HG03045 (cell line): ENCODE results near the gene RBMS3.

Source experiments
- ATAC-seq: cut with Tn5 transposase; IDR thresholded peaks from one replicate; pipeline ENCODE4 v1.9.1; 2021; ENCODE audit warnings: mild to moderate bottlenecking, moderate library complexity; ENCODE audit not compliant: unreplicated experiment

RBMS3 gene

DNA sequence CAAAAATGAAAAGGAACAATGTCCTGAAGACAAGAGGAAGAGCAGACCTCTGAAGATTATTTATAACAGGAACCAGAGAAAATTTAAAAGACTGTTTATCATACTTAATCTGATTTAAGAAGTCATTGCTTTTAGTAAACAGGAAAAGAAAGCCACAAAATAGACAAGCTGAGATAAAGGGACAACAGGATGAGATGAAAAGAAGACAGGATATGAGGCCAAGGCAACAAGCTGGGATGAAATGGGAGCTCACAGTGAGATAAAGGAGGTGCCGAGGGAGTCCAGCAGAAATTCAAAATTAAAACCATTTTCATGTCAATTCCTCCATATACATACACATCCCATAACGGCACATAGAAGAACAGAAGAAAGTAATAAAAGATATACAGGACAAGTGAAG, 277.0 kb downstream of the RBMS3 start:
- ATAC-seq, result no peak

DNA sequence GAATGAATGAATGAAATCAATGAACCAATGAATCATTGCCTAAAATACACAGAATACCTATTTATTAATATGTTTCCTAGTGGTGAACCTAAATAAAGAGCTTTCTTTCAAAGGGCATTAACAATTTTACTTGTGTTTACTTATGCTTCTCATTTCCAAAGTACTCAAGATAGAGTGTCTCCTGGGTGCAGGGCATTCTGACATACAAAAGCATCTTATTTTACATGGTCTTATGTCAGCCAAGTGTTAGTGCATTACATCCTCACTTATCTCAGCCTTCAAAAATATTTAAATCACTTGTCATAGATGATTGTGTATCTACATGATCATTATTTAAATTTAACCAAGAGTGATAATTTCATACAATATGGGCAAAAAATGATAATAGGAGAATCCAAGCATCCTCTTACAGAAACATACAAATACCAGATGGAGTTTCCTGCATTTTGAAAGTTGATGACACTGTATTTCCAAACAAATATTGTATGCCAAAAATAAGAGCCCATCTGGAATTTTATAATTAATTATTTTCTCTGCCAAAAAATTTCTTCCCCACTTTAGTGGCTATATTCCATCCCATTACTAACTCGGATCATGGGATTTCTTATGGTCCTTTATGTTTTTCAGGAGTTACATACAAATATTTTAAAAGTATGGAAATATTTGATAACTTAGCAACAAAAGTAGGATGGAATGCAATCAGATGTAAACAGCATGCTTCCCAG, 279.0 kb downstream of the RBMS3 start:
- no peak for ATAC-seq

GRCh38 chr3:29561651-29562149, 280.8 kb downstream of the RBMS3 start:
- no peak for ATAC-seq

GRCh38 chr3:29565236-29565635, 284.4 kb downstream of the RBMS3 start:
- no peak for ATAC-seq

- ATAC-seq, result no peak
These were observed 286.6 kb downstream of the RBMS3 start for GRCh38 chr3:29567501-29567900.

DNA sequence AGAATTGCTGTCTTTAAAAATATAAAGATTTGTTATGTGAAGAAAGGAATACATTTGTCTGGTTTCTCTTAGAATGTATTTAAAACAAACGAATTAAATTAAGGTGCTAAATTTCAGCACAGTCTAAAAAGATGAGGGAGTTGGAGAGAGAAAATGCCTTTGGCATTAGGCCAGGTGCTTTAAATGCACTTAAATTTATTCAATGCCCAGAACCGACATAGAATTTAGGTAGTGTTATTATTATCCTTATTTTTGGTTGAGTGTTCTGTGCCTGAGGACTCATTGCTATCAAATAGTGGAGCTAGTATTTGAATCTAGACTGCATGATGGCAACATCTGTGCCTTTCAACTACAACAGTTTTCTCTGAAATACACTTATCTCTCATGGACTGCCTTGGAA, 287.5 kb downstream of the RBMS3 start:
- no peak for ATAC-seq

GRCh38 chr3:29576181-29576580, 295.3 kb downstream of the RBMS3 start:
- ATAC-seq, result no peak

DNA sequence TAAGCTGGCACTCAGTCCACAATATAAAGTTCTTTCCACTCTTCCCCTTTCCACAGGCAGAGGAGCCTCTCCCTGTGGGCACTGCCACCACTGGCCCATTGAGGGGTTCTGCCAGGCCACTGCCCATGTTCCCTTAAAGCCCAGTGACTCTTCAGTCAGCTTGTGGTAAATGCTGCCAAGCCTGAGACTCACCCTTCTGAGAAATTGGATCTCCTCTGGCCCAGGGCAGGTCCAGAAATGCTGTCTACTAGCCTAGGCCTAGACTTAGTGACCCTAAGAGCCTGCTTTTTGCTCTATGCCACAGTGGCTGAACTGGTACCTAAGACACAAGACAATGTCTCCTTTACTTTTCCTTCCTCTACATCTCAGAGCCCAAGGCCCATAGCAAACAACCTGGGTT, 295.8 kb downstream of the RBMS3 start:
- no peak for ATAC-seq

DNA sequence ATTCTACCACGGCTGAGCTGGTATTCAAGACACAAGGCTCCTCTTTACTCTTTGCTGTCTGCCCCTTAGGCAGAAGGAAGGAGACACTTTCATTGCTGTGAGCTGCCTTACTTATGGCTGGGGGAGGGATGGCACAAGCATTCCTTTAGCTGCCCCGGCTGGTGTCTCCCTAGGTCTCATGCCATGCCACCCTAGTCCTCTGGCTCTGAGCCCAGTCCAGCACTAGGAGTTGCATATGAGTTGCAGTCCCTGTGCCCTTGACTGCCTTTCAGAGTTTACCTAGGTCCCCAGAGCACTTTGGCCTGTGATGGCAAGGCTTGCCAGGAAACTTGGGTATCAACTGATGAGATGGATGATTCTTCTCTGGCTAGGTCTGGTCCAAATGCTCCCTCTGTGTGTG, 296.4 kb downstream of the RBMS3 start:
- ATAC-seq, result no peak

GRCh38 chr3:29581311-29581710, 300.4 kb downstream of the RBMS3 start:
- ATAC-seq, result no peak

- ATAC-seq, result no peak
These were observed 301.4 kb downstream of the RBMS3 start for GRCh38 chr3:29582273-29582672.

DNA sequence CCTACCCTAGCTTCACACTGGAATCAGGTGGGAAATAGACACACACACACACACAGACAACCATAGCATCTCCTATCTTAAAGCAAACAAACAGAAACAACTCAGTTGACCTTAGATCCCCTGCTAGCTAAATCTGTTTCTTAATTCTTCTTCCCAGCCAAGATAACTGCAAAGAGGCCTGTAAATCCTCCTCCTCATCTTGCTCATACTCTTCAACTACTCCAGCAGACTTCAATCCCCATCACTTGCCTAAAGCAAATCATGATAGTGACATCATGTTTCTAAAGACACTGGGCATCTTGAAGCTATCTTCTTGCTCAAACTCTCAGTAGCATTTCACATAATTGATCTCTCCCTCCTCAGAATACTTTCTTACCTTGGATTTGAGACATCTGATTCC, 303.0 kb downstream of the RBMS3 start:
- no peak for ATAC-seq

- no peak for ATAC-seq
These were observed 304.5 kb downstream of the RBMS3 start for GRCh38 chr3:29585368-29585767.

DNA sequence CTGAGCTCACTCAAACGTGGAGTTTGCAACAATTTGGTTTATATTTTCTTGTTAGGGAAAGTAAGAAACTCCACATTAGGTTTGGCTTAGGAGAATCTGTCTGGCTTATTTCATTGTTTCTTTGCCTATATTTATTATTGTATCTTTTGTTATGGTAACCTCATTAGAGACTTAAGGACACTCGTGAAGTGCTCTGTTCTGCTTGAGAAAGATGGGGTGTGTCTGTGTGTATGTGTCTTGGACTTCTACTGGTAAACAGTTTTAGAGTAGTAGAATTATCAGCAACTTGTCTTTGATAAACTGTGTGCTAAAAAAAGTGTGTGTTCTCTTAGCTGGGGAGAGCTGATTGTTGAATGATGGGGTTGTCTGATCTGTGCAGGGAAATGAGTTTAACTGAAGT, 306.5 kb downstream of the RBMS3 start:
- ATAC-seq, result no peak

- ATAC-seq, result no peak
These were observed 309.1 kb downstream of the RBMS3 start for GRCh38 chr3:29590012-29590411.

DNA sequence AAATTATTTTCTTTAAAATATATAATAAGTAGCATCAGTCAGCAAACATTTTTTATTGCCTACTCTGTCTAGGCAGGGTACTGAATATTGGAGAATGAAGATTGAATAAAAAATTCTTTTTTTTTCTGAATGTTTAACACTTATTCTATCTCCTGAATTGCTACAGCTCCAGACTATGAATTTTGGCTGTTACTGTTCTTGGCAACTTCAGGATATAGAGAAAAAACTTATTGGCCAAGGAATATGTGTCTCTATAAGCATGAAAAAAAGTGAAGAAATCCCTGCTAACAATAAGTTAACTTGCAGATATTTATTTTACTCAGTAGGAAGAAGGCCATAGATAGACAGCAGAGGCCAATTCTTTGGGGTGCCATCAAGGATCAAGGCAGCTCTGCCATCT, 309.6 kb downstream of the RBMS3 start:
- no peak for ATAC-seq

DNA sequence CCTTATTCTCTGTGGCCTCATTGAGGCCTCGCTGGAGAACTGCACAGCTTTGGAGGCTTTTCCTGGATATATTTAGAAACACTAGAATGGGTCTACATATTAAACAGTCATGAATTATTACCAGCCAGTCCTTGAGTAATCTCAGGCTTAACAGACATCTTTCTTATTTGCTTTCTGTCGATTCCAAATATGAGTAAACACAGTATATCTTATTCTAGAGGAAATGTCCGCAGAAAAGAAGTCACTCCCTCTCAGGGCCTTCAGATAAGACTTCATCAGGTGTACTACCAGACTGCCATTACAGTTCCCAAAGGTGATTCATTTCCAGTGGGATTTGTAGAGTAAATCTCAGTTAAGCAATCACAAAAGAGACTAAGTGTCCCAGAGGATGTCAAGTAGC, 310.7 kb downstream of the RBMS3 start:
- no peak for ATAC-seq

GRCh38 chr3:29593802-29594201, 312.9 kb downstream of the RBMS3 start:
- no peak for ATAC-seq

- ATAC-seq, result no peak
These were observed 313.4 kb downstream of the RBMS3 start for GRCh38 chr3:29594261-29594660.

DNA sequence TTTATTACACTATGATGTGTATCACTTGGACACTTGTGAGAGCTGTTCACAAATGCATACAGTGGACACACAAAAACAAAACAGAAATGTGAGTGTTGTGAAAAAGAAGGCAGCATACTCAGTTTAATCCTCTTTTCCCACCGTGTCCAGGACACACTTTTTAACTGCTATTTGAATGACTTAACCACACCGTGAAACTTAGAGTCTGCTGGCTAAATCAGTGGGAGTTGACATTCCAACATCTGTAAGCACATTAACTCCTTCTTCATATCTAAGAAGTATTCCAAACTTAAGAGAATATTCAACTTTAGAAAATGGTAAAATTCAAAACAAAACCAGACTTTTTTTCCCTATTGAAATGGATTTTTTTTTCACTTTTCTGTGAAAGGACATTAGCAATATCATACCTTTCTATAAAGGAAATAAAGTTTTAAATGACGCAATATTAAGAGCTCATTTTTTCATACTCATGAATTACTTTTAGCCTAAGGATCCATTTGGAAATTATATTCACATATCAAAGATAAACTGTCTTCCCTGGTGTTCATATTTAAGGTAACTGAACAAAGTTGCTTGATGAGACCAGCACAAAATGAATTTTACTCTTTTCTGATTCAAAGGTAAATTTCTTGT, 316.6 kb downstream of the RBMS3 start:
- ATAC-seq, result no peak

DNA sequence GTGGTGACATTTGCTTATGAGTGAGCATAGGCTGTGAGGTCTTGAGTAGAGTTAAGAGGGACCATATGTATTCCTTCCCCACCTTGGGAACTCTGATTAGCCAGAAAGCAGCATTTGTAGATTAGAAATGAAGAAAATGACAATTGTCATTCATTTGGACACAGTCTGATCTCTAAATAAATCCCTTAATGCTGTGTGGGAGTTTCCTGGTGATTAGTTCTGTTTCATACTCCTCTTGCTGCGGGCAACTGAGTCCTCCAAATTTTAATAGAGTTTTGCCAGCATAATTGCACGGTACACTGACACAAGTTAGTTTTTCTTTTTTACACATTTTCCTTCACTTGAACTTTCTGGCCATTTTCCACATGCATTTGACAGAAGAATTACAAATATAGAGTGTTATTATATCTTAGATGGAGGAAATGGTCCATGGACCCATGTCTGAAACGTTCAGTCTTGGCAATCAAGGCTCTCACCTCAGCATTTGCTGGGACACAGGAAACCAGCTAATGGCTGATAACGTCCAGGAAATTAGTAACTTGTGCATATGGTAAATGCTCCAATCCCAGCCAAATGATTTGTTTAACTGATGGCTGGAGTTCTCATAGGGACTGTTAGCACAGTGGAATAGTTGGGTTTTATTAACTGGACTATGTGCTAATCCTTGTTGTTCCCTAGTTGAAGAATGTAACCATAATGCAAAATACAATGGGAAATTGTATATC, 321.2 kb downstream of the RBMS3 start:
- ATAC-seq, result no peak

GRCh38 chr3:29605845-29606244, 325.0 kb downstream of the RBMS3 start:
- ATAC-seq, result no peak
